Stimulated activated CD8-positive, alpha-beta memory T cell treated with anti-CD3 and anti-CD28 coated beads, Interleukin-7, amount 100 ng/mL, for 24 hours (primary cell): ENCODE data around the gene KARS1.

ENCODE experiments used
- DNase-seq: peaks from one replicate; pipeline ENCODE4 v3.0.0-alpha.2; 2020; ENCODE audit warnings: low read depth

The KARS1 gene

DNA sequence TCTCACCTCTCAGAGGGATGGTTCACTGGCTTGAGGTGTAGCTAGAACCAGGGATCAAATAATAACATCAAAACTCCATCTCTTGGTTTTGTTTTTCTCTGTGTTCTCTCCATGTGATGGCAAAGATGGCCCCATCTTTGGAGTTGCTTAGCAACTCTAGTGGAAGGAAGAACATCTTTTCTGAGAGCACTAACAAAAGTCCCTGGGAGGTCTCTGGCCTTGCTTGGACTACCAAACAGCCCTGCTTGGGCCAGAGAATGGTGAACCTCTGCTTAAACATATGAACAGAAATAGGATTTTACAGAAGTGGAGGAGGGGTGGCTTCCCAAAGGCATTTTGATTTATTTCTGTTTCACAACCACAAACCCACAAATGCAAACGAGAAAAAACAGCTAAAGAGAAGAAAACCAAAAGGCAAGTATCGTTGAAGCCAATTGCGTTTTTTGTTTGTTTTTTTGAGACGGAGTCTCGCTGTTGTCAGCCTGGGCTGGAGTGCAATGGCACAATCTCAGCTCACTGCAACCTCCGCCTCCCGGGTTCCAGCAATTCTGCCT is 68.1 kb downstream of the KARS1 start:
- DNase-seq = no peak

DNA sequence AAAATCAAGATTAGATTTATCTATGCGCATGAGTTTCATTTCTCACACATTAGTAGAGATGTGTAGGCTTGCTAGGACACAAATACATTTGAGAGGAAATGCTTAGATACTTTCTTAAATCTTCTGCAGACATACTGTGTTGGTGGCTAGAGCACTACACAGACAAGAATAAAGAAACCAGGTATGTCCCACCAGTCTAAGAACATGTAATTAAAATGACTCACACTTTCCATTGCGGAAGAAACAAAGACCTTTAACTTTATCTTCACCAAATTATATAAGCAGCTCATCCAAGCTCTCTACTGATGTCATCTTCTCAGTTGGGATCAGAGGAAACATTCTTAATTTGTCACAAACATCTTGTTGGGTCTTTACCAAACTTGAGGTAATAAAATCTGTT is 68.7 kb downstream of the KARS1 start:
- DNase-seq = no peak

DNA sequence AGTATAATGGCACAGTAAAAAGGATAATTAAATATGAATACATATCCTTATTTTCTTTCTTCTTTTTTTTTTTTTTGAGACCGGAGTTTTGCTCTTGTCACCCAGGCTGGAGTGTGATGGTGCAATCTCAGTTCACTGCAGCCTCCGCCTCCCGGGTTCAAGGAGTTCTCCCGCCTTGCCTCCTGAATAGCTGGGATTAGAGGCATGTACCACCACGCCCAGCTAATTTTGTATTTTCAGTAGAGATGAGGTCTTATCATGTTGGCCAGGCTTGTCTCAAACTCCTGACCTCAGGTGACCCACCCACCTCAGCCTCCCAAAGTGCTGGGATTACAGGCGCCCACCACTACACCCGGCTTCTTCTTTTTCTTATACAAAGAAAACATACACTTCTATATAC is 69.3 kb downstream of the KARS1 start:
- no peak for DNase-seq
